Endothelial cell of umbilical vein (primary cell): ENCODE results near the gene NYAP2. TPM values are rescaled to one million over a fixed set of nuclear protein-coding genes. Genes with fewer than 3 reads are reported as not detected.

ENCODE experiments used
- BruUV-seq: library from RNA; stranded (reverse); fragments of 400-500 nt; replicated peaks from 2 replicates; lab custom pipeline; 2021; lab: Mats Ljungman, UMichigan
- CTCF ChIA-PET: fragments of 300-600, 350-600 bp; sonication (Branson Sonifier 250); formaldehyde crosslinking; loops from one replicate; lab custom pipeline; 2021; ENCODE audit warnings: antibody characterized with exemption, inconsistent platforms; lab: Charles Lee
- POLR2A ChIA-PET: fragments of 300-600, 350-600 bp; sonication (Branson Sonifier 250); formaldehyde crosslinking; loops from one replicate; lab custom pipeline; 2021; ENCODE audit warnings: antibody characterized with exemption, inconsistent platforms; lab: Charles Lee
- DNase-seq: peaks from one replicate; pipeline ENCODE4 v3.0.0-alpha.2; 2011; ENCODE audit warnings: low read depth, low spot score
- FAIRE-seq: peaks from 2 replicates; lab custom pipeline; 2011; peaks lifted over from hg19 to GRCh38; lab: Jason Lieb, UNC
- H2AFZ ChIP-seq: 2 replicates; pipeline ENCODE4 v1.6.0; 2012; ENCODE audit warnings: low read depth, low read length, control low read depth, inconsistent platforms
- H3K27ac ChIP-seq: 2 replicates; pipeline ENCODE4 v1.5.1; 2011; ENCODE audit warnings: low read depth, mild to moderate bottlenecking, control low read depth, low read length, moderate library complexity; ENCODE audit not compliant: insufficient read depth
- H3K27me3 ChIP-seq, 2 experiments: 2 replicates each; pipeline versions ENCODE4 v1.6.0 to v1.6.1; 2011; ENCODE audit warnings: low read length in 2 of 2, mixed read lengths in 1 of 2; ENCODE audit not compliant: control insufficient read depth in 2 of 2, insufficient read depth in 2 of 2
- H3K36me3 ChIP-seq, 2 experiments: 2 replicates in 1 of 2; 3 replicates in 1 of 2; pipeline ENCODE4 v1.5.1; 2011; ENCODE audit warnings: low read length in 2 of 2, mild to moderate bottlenecking in 1 of 2, moderate library complexity in 1 of 2; ENCODE audit not compliant: control insufficient read depth in 2 of 2, insufficient read depth in 2 of 2; ENCODE audit errors: extremely low read depth in 1 of 2
- H3K4me1 ChIP-seq: 3 replicates; pipeline ENCODE4 v1.5.1; 2011; ENCODE audit warnings: mild to moderate bottlenecking, low read length; ENCODE audit not compliant: control insufficient read depth, insufficient read depth; ENCODE audit errors: extremely low read depth
- H3K4me2 ChIP-seq: 2 replicates; pipeline ENCODE4 v1.6.1; 2011; ENCODE audit warnings: low read length, control low read depth, mixed read lengths; ENCODE audit not compliant: insufficient read depth
- H3K4me3 ChIP-seq, 3 experiments: fragments of 200-600 bp in 1 of 3; sonication (generic), shearing (Covaris generic) in 1 of 3; replicated peaks in 1 of 3; 2 replicates each; pipeline ENCODE4 v1.5.1; 2011 to 2016; ENCODE audit warnings: control low read depth in 3 of 3, low read length in 3 of 3, mild to moderate bottlenecking in 2 of 3, inconsistent platforms in 1 of 3, low read depth in 1 of 3, moderate library complexity in 1 of 3; ENCODE audit not compliant: insufficient read depth in 1 of 3
- H3K79me2 ChIP-seq: 2 replicates; pipeline ENCODE4 v1.6.0; 2012; ENCODE audit warnings: low read length, inconsistent platforms; ENCODE audit not compliant: control insufficient read depth, insufficient read depth
- H3K9ac ChIP-seq: replicated peaks from 2 replicates; pipeline ENCODE3; 2011; ENCODE audit warnings: low read length, control low read depth; ENCODE audit not compliant: insufficient read depth; ENCODE audit errors: extremely low read depth
- H3K9me1 ChIP-seq: replicated peaks from 3 replicates; pipeline ENCODE4 v1.6.0; 2011; ENCODE audit warnings: mild to moderate bottlenecking, low read length; ENCODE audit not compliant: control insufficient read depth, insufficient read depth; ENCODE audit errors: extremely low read depth
- H3K9me3 ChIP-seq: replicated peaks from 2 replicates; pipeline ENCODE4 v1.5.1; 2012; ENCODE audit warnings: low read length, inconsistent platforms; ENCODE audit not compliant: control insufficient read depth, insufficient read depth
- H4K20me1 ChIP-seq: replicated peaks from 2 replicates; pipeline ENCODE3; 2011; ENCODE audit warnings: mild to moderate bottlenecking, low read length; ENCODE audit not compliant: control insufficient read depth, insufficient read depth; ENCODE audit errors: extremely low read depth
- CTCF ChIP-seq, 2 donors: IDR thresholded peaks; 1 replicate in 1 of 2; 2 replicates in 1 of 2; pipeline ENCODE4 v1.5.1; 2011; ENCODE audit warnings: low read length in 2 of 2, mild to moderate bottlenecking in 2 of 2, moderate library complexity in 2 of 2, control low read depth in 1 of 2, inconsistent platforms in 1 of 2, low read depth in 1 of 2; ENCODE audit not compliant: insufficient read depth in 1 of 2; ENCODE audit errors: extremely low read depth in 1 of 2
- EZH2 ChIP-seq: IDR thresholded peaks from 2 replicates; pipeline ENCODE4 v1.6.1; 2012; ENCODE audit warnings: borderline replicate concordance, low read depth, mild to moderate bottlenecking, moderate library complexity, low read length, inconsistent platforms; ENCODE audit not compliant: severe bottlenecking
- FOS ChIP-seq: IDR thresholded peaks from 2 replicates; pipeline ENCODE4 v1.6.1; 2011; ENCODE audit warnings: mild to moderate bottlenecking, low read length, moderate library complexity, borderline replicate concordance; ENCODE audit not compliant: insufficient read depth
- GATA2 ChIP-seq: IDR thresholded peaks from 2 replicates; pipeline ENCODE4 v1.7.0; 2011; ENCODE audit warnings: low read depth, mild to moderate bottlenecking, moderate library complexity, mixed read lengths, low read length; ENCODE audit not compliant: insufficient read length, insufficient read depth
- JUN ChIP-seq: IDR thresholded peaks from 2 replicates; pipeline ENCODE4 v1.6.1; 2011; ENCODE audit warnings: borderline replicate concordance, low read depth; ENCODE audit not compliant: insufficient read length, insufficient read depth
- MYC ChIP-seq: IDR thresholded peaks from one replicate; pipeline ENCODE4 v1.6.1; 2011; ENCODE audit warnings: mild to moderate bottlenecking, low read depth, low read length
- POLR2A ChIP-seq: IDR thresholded peaks from 2 replicates; pipeline ENCODE4 v1.6.1; 2012; ENCODE audit warnings: low read depth, mild to moderate bottlenecking, control low read depth, low read length
- POLR2AphosphoS5 ChIP-seq: IDR thresholded peaks from 2 replicates; pipeline ENCODE4 v1.6.1; 2012; ENCODE audit warnings: low read depth, mild to moderate bottlenecking, control low read depth, low read length, moderate library complexity; ENCODE audit not compliant: insufficient read depth
- dilution Hi-C: fragments of 300-500 bp; cut with MboI; formaldehyde crosslinking; loops from one replicate; pipeline ENCODE4 v1.15.0; 2019; ENCODE audit warnings: low sequenced_read_pairs; ENCODE audit not compliant: extremely low pct_ligation_motif_present
- intact Hi-C: fragments of 100-400 bp; cut with micrococcal nuclease; formaldehyde crosslinking; loops from one replicate; pipeline ENCODE4 v1.10.0; 2022
- polyA plus RNA-seq, 4 experiments: library from polyadenylated mRNA; depleted of rRNA in 3 of 4; stranded (reverse) in 3 of 4; unstranded in 1 of 4; fragments of >200 nt; gene quantifications; 2 replicates each; pipeline versions ENCODE4 v1.2.1 to v1.2.3, GENCODE V29; 2011 to 2012; ENCODE audit warnings: missing spikeins in 1 of 4
- total RNA-seq: library from RNA; stranded (reverse); gene quantifications from 2 replicates; pipeline ENCODE4 v1.2.3, GENCODE V29; 2021
- TF ChIP-seq, protein P1 (sequence below): IDR thresholded peaks from 2 replicates; pipeline ENCODE4 v1.6.1; 2011; ENCODE audit not compliant: insufficient read depth, insufficient read length

NYAP2 gene
- total and polyA plus RNA-seq, 2 donors (not counting 3 experiments of a cell fraction or from before 2014, with no cell fraction given) = not detected

GRCh38 chr2:225501022-225501421 lies 101.5 kb downstream of the NYAP2 start:
- H2AFZ ChIP-seq = no peak overlapping the region
- TF ChIP-seq CTCF (IDR thresholded peaks at IDR 0.05; ENCODE audit: extremely low read depth in 1 of 2, insufficient read depth in 1 of 2, low read depth in 1 of 2, low read length in 2 of 2) (no peak), GATA2 (no peak), EZH2 (no peak), MYC (no peak), JUN (no peak), POLR2AphosphoS5 (no peak), FOS (no peak), POLR2A (no peak)
- TF ChIP-seq, protein P1, sequence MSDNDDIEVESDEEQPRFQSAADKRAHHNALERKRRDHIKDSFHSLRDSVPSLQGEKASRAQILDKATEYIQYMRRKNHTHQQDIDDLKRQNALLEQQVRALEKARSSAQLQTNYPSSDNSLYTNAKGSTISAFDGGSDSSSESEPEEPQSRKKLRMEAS = no peak
- intact Hi-C loops (no loop called here), dilution Hi-C loops (no loop called here)
- H3K79me2 ChIP-seq = no peaks in the 10 kb centered on the region
- no peak for DNase-seq
- no peaks in the 10 kb centered on the region for H3K27me3 ChIP-seq
- no peak overlapping the region for H3K4me2 ChIP-seq
- no peak overlapping the region for H3K4me3 ChIP-seq
- H3K9ac ChIP-seq = no peak overlapping the region
- H4K20me1 ChIP-seq = no peaks in the 10 kb centered on the region
- no peaks in the 10 kb centered on the region for H3K36me3 ChIP-seq
- POLR2A ChIA-PET = no interaction called here
- H3K9me3 ChIP-seq = no peaks in the 10 kb centered on the region
- no TSS peak for BruUV-seq
- no peak for FAIRE-seq
- CTCF ChIA-PET = no interaction called here
- no peak overlapping the region for H3K27ac ChIP-seq
- H3K4me1 ChIP-seq = no peaks in the 10 kb centered on the region
- H3K9me1 ChIP-seq = no peaks in the 10 kb centered on the region
